Activated naive CD4-positive, alpha-beta T cell treated with anti-CD3 and anti-CD28 coated beads, Interleukin-2, amount 10 ng/mL, durations not matched to agents 7 days and 5 days (primary cell): ENCODE results near the gene ZNF593.

ENCODE experiments used
- CTCF ChIA-PET: fragments of 350-600 bp; sonication (Branson Sonifier 250); formaldehyde crosslinking; loops from one replicate; lab custom pipeline; 2021; ENCODE audit warnings: antibody characterized with exemption; lab: Charles Lee
- DNase-seq: peaks from one replicate; pipeline ENCODE4 v3.0.0-alpha.2; 2020
- H3K27ac Mint-ChIP-seq: one replicate; pipeline ENCODE4 v1.8.0; 2021; ENCODE audit warnings: mild to moderate bottlenecking, moderate library complexity, mixed read lengths
- H3K27me3 Mint-ChIP-seq: one replicate; pipeline ENCODE4 v1.8.0; 2021; ENCODE audit warnings: mild to moderate bottlenecking, mixed read lengths
- H3K36me3 Mint-ChIP-seq: one replicate; pipeline ENCODE4 v1.8.0; 2021; ENCODE audit warnings: mixed read lengths
- H3K4me1 Mint-ChIP-seq: one replicate; pipeline ENCODE4 v1.8.0; 2021; ENCODE audit warnings: mixed read lengths
- H3K4me3 Mint-ChIP-seq: one replicate; pipeline ENCODE4 v1.8.0; 2021; ENCODE audit warnings: mild to moderate bottlenecking, moderate library complexity, mixed read lengths
- H3K9me3 Mint-ChIP-seq: one replicate; pipeline ENCODE4 v1.8.0; 2021; ENCODE audit warnings: mixed read lengths

Gene ZNF593

DNA sequence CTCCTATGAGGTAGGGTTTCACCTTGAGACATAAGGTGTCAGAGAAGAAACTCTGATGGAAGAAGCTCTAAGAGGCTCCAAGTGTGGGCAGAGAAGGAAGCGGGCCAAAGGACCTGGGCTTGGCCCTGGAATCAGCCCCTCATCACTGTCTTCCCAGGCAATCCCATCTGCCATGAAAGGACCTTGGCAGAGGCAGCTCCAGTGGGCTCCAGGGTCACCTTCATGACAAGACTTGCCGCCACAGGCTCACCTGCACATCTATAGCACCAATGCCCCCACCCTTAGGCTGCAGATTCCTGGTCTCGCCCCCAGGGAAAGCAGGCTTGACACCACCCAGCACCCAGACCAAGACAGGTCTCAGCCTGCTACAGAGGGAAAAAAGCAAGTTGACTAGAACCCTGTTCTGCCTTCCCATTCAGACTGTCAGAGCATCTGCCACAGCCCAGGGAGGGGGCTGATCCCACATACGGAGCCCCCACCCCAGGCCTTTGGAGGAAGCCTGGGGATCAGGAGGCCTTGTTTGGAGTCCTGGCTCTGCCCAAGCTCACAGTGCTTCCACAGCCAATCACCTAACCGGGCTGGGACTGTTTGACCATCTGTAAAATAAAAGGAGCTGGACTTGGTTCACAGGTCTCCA, 11.3 kb upstream of the ZNF593 start:
- H3K27ac Mint-ChIP-seq = no peak overlapping the region
- peaks cover 92% of the 10 kb centered on the region for H3K27me3 Mint-ChIP-seq
- no peak overlapping the region for H3K4me3 Mint-ChIP-seq
- H3K9me3 Mint-ChIP-seq = no peaks in the 10 kb centered on the region
- peaks cover 8% of the 10 kb centered on the region for H3K4me1 Mint-ChIP-seq
- no peaks in the 10 kb centered on the region for H3K36me3 Mint-ChIP-seq
- no peak for DNase-seq
- CTCF ChIA-PET = interaction anchor here (5.9 kb wide), 1 partner anchor 15 kb away, joined by 47 read pairs; no protein-coding TSS in a partner anchor

DNA sequence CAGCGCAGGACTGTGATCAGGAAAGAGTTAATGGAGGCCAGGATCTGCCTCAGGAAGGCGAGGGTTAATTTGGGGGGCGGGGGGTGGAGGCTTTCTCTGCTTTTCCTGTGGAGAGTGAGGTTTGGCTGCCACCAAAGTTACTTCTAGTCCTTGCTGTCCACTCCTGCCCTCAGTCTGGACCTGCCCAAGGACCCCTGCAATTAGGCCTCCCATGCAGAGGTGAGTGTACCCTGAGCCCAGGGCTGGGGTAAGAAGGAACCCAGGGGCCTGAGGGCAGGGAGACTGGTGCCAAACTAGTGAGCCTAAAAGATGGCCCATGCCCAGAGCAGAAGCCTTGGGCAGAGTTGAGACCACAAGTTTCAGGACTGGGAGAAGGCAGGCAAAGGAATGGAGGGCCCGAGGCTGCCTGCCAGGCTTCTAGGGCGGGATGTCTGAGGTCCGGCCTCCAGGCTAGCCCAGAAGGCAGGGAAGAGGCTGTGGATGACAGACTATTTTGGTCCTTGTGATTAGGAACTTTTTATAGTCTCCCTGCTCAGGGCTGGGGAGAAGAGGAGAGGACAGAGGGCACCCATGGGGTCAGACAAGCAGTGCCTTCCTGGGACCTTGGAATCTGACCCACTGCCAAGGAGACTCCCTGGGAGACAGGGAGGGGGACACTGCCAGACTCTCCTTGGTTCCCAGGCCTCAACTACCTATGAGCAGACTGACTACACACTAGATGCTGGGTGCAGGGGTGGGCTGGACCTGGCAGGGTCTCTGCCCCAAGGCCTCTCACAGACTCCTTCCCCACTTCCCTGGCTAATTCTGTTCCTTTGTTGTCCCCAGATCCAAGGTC, 10.6 kb upstream of the ZNF593 start, which contains the start of gene FAM110D:
TSS of gene FAM110D (plus strand) at position 172 of the 835 bp plus-strand sequence. CDS start 2,213 bp downstream, outside the sequence.
- CTCF ChIA-PET = interaction anchor here (5.9 kb wide), 1 partner anchor 15 kb away, joined by 47 read pairs; no protein-coding TSS in a partner anchor
- H3K9me3 Mint-ChIP-seq = no peaks in the 10 kb centered on the region
- H3K36me3 Mint-ChIP-seq = no peaks in the 10 kb centered on the region
- H3K4me3 Mint-ChIP-seq = no peak within 1 kb of the TSS
- no peak within 1 kb of the TSS for H3K27ac Mint-ChIP-seq
- H3K27me3 Mint-ChIP-seq = peaks cover 93% of the 10 kb centered on the region
- DNase-seq = no peak
- peaks cover 13% of the 10 kb centered on the region for H3K4me1 Mint-ChIP-seq

DNA sequence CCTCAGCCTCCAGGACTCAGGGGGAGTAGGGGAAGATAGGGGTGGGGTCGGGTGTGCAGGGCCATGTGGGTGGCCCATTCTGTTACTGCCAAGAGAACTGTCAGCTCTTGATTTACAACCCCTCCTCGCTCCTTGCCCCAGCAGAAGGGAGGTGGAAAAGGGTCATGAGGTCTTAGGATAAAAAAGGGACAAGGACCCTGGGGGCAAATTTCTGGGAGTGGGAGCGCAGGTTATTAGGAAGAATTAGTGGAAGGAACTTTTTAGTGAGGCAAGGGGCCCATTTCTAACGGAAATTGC, 10.0 kb upstream of the ZNF593 start:
- Mint-ChIP-seq H3K36me3 (no peaks in the 10 kb centered on the region), H3K27me3 (peaks cover 94% of the 10 kb centered on the region), H3K27ac (no peak overlapping the region), H3K4me1 (peaks cover 17% of the 10 kb centered on the region), H3K9me3 (no peaks in the 10 kb centered on the region), H3K4me3 (no peak overlapping the region)
- CTCF ChIA-PET = interaction anchor here (1.3 kb wide), 1 partner anchor 15 kb away, joined by 3 read pairs; no protein-coding TSS in a partner anchor
- DNase-seq = no peak

- Mint-ChIP-seq H3K27ac (no peak overlapping the region), H3K4me3 (no peak overlapping the region), H3K4me1 (peaks cover 27% of the 10 kb centered on the region), H3K9me3 (no peaks in the 10 kb centered on the region), H3K36me3 (no peaks in the 10 kb centered on the region), H3K27me3 (peaks cover 94% of the 10 kb centered on the region)
- no peak for DNase-seq
- CTCF ChIA-PET = interaction anchor here (1.2 to 2.5 kb wide), 3 partner anchors 16 to 124 kb away, joined by 3 to 6 read pairs (median 3); no protein-coding TSS in a partner anchor
Observed at GRCh38 chr1:26160527-26161414, 8.9 kb upstream of the ZNF593 start.

GRCh38 chr1:26161415-26162219, 8.1 kb upstream of the ZNF593 start:
- H3K27ac Mint-ChIP-seq = no peak overlapping the region
- no peaks in the 10 kb centered on the region for H3K9me3 Mint-ChIP-seq
- peak overlapping the region; percentile 52 for H3K4me3 Mint-ChIP-seq
- peaks cover 92% of the 10 kb centered on the region for H3K27me3 Mint-ChIP-seq
- peak; percentile 69 for DNase-seq
- CTCF ChIA-PET = interaction anchor here (0.9 to 2.6 kb wide), 4 partner anchors 11 to 125 kb away, joined by 3 to 10 read pairs (median 4); no protein-coding TSS in a partner anchor
- H3K36me3 Mint-ChIP-seq = no peaks in the 10 kb centered on the region
- H3K4me1 Mint-ChIP-seq = peaks cover 32% of the 10 kb centered on the region

- no peak overlapping the region for H3K27ac Mint-ChIP-seq
- DNase-seq = no peak
- H3K27me3 Mint-ChIP-seq = peaks cover 86% of the 10 kb centered on the region
- no peaks in the 10 kb centered on the region for H3K9me3 Mint-ChIP-seq
- H3K4me3 Mint-ChIP-seq = peak overlapping the region; percentile 52
- peaks cover 35% of the 10 kb centered on the region for H3K4me1 Mint-ChIP-seq
- CTCF ChIA-PET = interaction anchor here (0.9 to 2.6 kb wide), 3 partner anchors 10 to 126 kb away, joined by 3 to 10 read pairs (median 6); no protein-coding TSS in a partner anchor
- no peaks in the 10 kb centered on the region for H3K36me3 Mint-ChIP-seq
Observed at GRCh38 chr1:26162220-26162709, 7.4 kb upstream of the ZNF593 start.

GRCh38 chr1:26163684-26164035, 6.0 kb upstream of the ZNF593 start:
- CTCF ChIA-PET = interaction anchor here (0.8 to 2.6 kb wide), 4 partner anchors 12 to 127 kb away, joined by 3 to 10 read pairs (median 4); no protein-coding TSS in a partner anchor
- peaks cover 89% of the 10 kb centered on the region for H3K27me3 Mint-ChIP-seq
- H3K4me3 Mint-ChIP-seq = peak overlapping the region; percentile 36

DNA sequence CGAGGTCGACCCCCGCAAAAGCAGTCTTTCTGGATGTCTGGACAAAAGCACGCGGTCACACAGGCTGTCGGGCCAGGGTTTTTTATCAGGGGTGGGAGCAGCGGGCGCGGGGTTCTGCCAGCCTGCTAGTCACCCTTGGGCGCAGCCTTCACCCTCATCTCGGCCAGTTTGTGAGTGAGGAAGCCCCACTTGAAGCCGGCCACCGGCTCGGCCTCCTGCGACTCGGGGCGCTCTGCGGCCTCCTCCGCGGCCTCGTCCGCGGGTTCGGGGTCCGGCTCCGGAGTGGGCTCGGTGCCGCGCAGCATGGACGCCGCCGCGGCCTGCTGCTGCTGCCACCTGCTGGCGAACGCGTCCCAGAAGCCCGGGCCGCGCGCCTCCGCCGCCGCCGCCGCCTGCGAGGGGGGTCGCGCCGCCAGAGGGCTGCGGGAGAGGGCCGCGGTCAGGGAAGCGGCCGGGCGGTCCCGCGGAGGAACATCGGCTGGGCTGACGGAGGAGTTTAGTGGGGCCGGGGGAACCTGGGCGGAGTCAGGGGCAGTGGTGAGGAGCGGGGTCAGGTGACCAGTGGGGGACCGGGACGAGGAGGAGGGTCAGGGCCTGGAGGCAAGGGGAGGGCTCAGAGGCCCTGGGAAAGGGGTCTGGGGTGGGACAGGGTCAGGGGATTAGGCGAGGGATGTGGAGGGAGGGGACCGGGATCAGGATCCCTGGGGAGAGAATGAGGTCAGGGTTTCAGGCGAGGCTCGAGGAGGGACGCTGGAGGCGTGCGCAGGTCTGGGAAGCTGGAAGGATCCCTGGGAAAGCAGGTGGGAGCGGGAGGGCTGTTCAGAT, 5.5 kb upstream of the ZNF593 start:
- H3K4me1 Mint-ChIP-seq = peaks cover 37% of the 10 kb centered on the region
- CTCF ChIA-PET = interaction anchor here (0.8 to 2.6 kb wide), 7 partner anchors 8 to 128 kb away, joined by 3 to 10 read pairs (median 5); partner anchors contain the start of gene CEP85
- peak overlapping the region; percentile 55 for H3K27ac Mint-ChIP-seq

More at GRCh38 chr1:26163684-26164035, 6.0 kb upstream of the ZNF593 start:
- Mint-ChIP-seq H3K27ac (no peak overlapping the region), H3K36me3 (no peaks in the 10 kb centered on the region), H3K4me1 (peaks cover 35% of the 10 kb centered on the region), H3K9me3 (no peaks in the 10 kb centered on the region)
- no peak for DNase-seq

DNA sequence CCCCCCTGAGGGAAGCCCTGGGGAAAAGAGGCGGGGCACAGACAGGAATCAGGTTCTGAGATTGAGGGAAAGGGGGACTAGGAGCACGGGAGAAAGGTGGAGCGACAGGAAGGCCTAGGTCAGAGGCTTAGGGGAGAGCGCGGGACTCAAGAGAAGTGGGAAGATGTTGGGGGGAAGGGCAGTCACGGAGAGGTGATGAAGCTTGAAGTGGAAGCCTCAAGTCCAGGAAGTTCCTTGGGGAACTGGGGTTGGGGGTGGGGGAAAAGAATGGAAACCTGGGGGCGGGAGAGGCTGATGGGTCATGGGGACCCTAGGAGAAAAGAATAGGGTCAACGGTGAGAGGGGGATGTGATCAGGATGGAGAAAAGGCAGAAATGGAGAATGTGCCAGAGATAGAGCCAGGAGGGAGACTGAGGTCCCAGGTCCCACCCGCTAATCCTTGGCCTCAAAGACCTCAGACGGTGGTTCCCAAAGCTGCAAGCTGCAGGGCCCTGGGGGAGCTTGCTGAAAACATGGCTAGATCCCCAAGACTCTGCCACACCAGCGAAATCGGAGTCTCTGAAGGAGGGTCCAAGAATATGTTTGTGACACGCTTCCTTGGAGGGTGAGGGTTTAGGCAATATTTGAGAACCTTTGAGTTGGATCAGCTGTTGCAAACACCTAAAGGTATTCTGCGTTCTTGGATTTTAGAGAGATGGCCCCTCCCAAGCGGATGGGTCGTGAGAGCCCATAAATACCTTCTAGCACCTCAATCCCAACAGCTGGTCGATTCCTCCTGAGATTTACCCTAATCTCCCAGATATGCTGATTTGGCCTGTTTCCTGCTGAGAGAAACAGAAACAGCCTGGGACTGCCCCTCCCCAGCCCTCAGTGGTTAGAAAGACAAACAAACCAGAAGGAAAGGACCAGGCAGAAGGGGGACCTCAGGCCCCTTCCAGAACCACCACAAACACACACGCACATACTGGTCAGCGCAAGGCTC, 4.6 kb upstream of the ZNF593 start:
- DNase-seq = no peak
- CTCF ChIA-PET = interaction anchor here (0.9 to 2.6 kb wide), 6 partner anchors 9 to 129 kb away, joined by 3 to 7 read pairs (median 6); partner anchors contain the start of gene CEP85
- Mint-ChIP-seq H3K36me3 (no peaks in the 10 kb centered on the region), H3K4me1 (peaks cover 41% of the 10 kb centered on the region), H3K9me3 (no peaks in the 10 kb centered on the region), H3K4me3 (peak overlapping the region; percentile 60), H3K27me3 (peaks cover 80% of the 10 kb centered on the region), H3K27ac (no peak overlapping the region)

More for the DNA sequence above, 5.5 kb upstream of the ZNF593 start:
- Mint-ChIP-seq H3K36me3 (no peaks in the 10 kb centered on the region), H3K27me3 (peaks cover 89% of the 10 kb centered on the region), H3K4me3 (peak overlapping the region; percentile 60), H3K9me3 (no peaks in the 10 kb centered on the region)
- peak; percentile 59 for DNase-seq

GRCh38 chr1:26166719-26167281, 2.9 kb upstream of the ZNF593 start:
- Mint-ChIP-seq H3K36me3 (no peaks in the 10 kb centered on the region), H3K9me3 (no peaks in the 10 kb centered on the region), H3K4me1 (peaks cover 54% of the 10 kb centered on the region), H3K27me3 (peaks cover 64% of the 10 kb centered on the region), H3K27ac (no peak overlapping the region), H3K4me3 (no peak overlapping the region)
- CTCF ChIA-PET = interaction anchor here (2.6 to 3.8 kb wide), 2 partner anchors 65 to 67 kb away, joined by 7 to 36 read pairs; partner anchors contain the start of gene CEP85
- no peak for DNase-seq
